Mammary epithelial cell (primary cell): ENCODE results near the gene USP24.

Experiments used
- CTCF ChIP-seq, 2 donors: IDR thresholded peaks in 1 of 2; conservative IDR thresholded peaks in 1 of 2; 2 replicates each; pipeline ENCODE4 v1.5.1; 2011 to 2012; ENCODE audit warnings: inconsistent platforms in 2 of 2, low read length in 2 of 2, mild to moderate bottlenecking in 2 of 2, control low read depth in 1 of 2, low read depth in 1 of 2; ENCODE audit not compliant: insufficient read depth in 1 of 2; ENCODE audit errors: extremely low read depth in 1 of 2
- EZH2 ChIP-seq: IDR thresholded peaks from 2 replicates; pipeline ENCODE4 v1.6.1; 2012; ENCODE audit warnings: low read length, inconsistent platforms, borderline replicate concordance

- TF ChIP-seq CTCF (conservative IDR thresholded peaks at IDR 0.05 in 1 of 2, IDR thresholded peaks at IDR 0.05 in 1 of 2; ENCODE audit: extremely low read depth in 1 of 2, insufficient read depth in 1 of 2, low read depth in 1 of 2, low read length in 2 of 2) (no peak), EZH2 (no peak)
Measured at GRCh38 chr1:55067022-55067778, 148.0 kb downstream of the USP24 start.
